BJ (cell line): Measurements from ENCODE around the gene UAP1L1. TPM values are rescaled to one million over a fixed set of nuclear protein-coding genes. Genes with fewer than 3 reads are reported as not detected.

ENCODE experiments used
- CTCF ChIA-PET: fragments of 350-600 bp; formaldehyde crosslinking; extraction: SDS; loops from one replicate; lab custom pipeline; 2021; ENCODE audit warnings: antibody characterized with exemption, inconsistent platforms; lab: Yijun Ruan, JAX
- POLR2A ChIA-PET: fragments of 300-600 bp; sonication (Branson Sonifier 250); formaldehyde crosslinking; extraction: SDS; loops from one replicate; lab custom pipeline; 2021; ENCODE audit warnings: antibody characterized with exemption; lab: Charles Lee
- DNase-seq: peaks from one replicate; pipeline ENCODE4 v3.0.0-alpha.2; 2011; ENCODE audit warnings: low read depth
- H3K27me3 ChIP-seq: 2 replicates; pipeline ENCODE4 v1.6.0; 2011; ENCODE audit warnings: low read length; ENCODE audit not compliant: control insufficient read depth, insufficient read depth
- H3K36me3 ChIP-seq: 2 replicates; pipeline ENCODE4 v1.5.1; 2011; ENCODE audit warnings: low read length; ENCODE audit not compliant: control insufficient read depth, insufficient read depth
- H3K4me3 ChIP-seq: 2 replicates; pipeline ENCODE4 v1.5.1; 2011; ENCODE audit warnings: low read depth, mild to moderate bottlenecking, control low read depth, low read length
- CTCF ChIP-seq: IDR thresholded peaks from 2 replicates; pipeline ENCODE4 v1.5.1; 2011; ENCODE audit warnings: low read depth, mild to moderate bottlenecking, control low read depth, inconsistent platforms, low read length, moderate library complexity; ENCODE audit not compliant: insufficient read depth
- polyA plus RNA-seq: library from polyadenylated mRNA; depleted of rRNA; stranded (reverse); fragments of >200 nt; gene quantifications from 2 replicates; pipeline ENCODE4 v1.2.3, GENCODE V29; 2011

UAP1L1 gene
- polyA plus RNA-seq, 1 experiment, result 5.6 TPM

- Histone ChIP-seq H3K4me3 (no peak overlapping the region), H3K36me3 (peaks cover 56% of the 10 kb centered on the region), H3K27me3 (no peaks in the 10 kb centered on the region)
- no peak for DNase-seq
- ChIA-PET CTCF (no interaction called here), POLR2A (no interaction called here)
- TF ChIP-seq CTCF, result no peak
These were observed 26.1 kb downstream of the UAP1L1 start for GRCh38 chr9:137103206-137103999.

- no peaks in the 10 kb centered on the region for H3K27me3 ChIP-seq
- CTCF ChIA-PET, result interaction anchor here (1.3 to 1.5 kb wide), 2 partner anchors 38 to 71 kb away, joined by 3 to 5 read pairs; no protein-coding TSS in a partner anchor
- TF ChIP-seq CTCF, result no peak
- no peak overlapping the region for H3K4me3 ChIP-seq
- no peak for DNase-seq
- peaks cover 60% of the 10 kb centered on the region for H3K36me3 ChIP-seq
- POLR2A ChIA-PET, result no interaction called here
These were observed 28.7 kb downstream of the UAP1L1 start for GRCh38 chr9:137105814-137106661.

GRCh38 chr9:137106662-137107250 is 29.4 kb downstream of the UAP1L1 start:
- ChIA-PET POLR2A (no interaction called here), CTCF (interaction anchor here (0.6 to 1.3 kb wide), 2 partner anchors 23 to 39 kb away, joined by 4 to 5 read pairs; no protein-coding TSS in a partner anchor)
- no peaks in the 10 kb centered on the region for H3K27me3 ChIP-seq
- H3K36me3 ChIP-seq, result peaks cover 54% of the 10 kb centered on the region
- no peak overlapping the region for H3K4me3 ChIP-seq
- TF ChIP-seq CTCF, result no peak
- DNase-seq, result no peak

- DNase-seq, result no peak
- peaks cover 50% of the 10 kb centered on the region for H3K36me3 ChIP-seq
- POLR2A ChIA-PET, result no interaction called here
- no peak for TF ChIP-seq CTCF
- H3K4me3 ChIP-seq, result no peak overlapping the region
- no peaks in the 10 kb centered on the region for H3K27me3 ChIP-seq
- CTCF ChIA-PET, result interaction anchor here (0.6 kb wide), 1 partner anchor 24 kb away, joined by 4 read pairs; no protein-coding TSS in a partner anchor
These were observed 30.1 kb downstream of the UAP1L1 start for GRCh38 chr9:137107312-137107921.
